ENCODE results near the gene ITGB8. TPM values are rescaled to one million over a fixed set of nuclear protein-coding genes. Genes with fewer than 3 reads are reported as not detected.

Gene ITGB8
- total and polyA plus RNA-seq, 2 of the 4 experiments (the other 2 are of a cell fraction) = 2.6 to 10.2 TPM

GRCh38 chr7:20317413-20317812 is 13.3 kb upstream of the ITGB8 start:
- Histone ChIP-seq H3K36me3 (ENCODE audit: control insufficient read depth, insufficient read depth, low read length) (no peaks in the 10 kb centered on the region), H4K91ac (ENCODE audit: insufficient read depth, low read depth, low read length) (no peak overlapping the region), H3K9me3 (ENCODE audit: control insufficient read depth, insufficient read depth, low read length) (no peaks in the 10 kb centered on the region), H3K9me1 (ENCODE audit: insufficient read depth, low read length) (no peaks in the 10 kb centered on the region), H2AK9ac (replicated peaks; ENCODE audit: low read depth, low read length, poor library complexity) (no peak overlapping the region), H3K79me1 (ENCODE audit: low read depth in 1 of 2, low read length in 2 of 2) (no peaks in the 10 kb centered on the region), H2BK5ac (ENCODE audit: low read depth, low read length, poor library complexity, severe bottlenecking) (no peak overlapping the region), H3K27ac (ENCODE audit: insufficient read depth, low read length) (no peak overlapping the region), H2AFZ (replicated peaks; ENCODE audit: low read length, poor library complexity) (no peak overlapping the region), H2BK120ac (ENCODE audit: low read depth, low read length) (no peak overlapping the region), H3K27me3 (ENCODE audit: control insufficient read depth, insufficient read depth, low read length) (no peaks in the 10 kb centered on the region), H4K20me1 (ENCODE audit: insufficient read depth, low read length) (no peaks in the 10 kb centered on the region), H3K56ac (ENCODE audit: extremely low read depth, insufficient read depth, low read length) (no peak overlapping the region), H4K5ac (ENCODE audit: low read depth, low read length) (no peak overlapping the region), H4K8ac (ENCODE audit: low read depth in 2 of 2, low read length in 2 of 2) (no peak overlapping the region), H3K14ac (replicated peaks; ENCODE audit: low read depth, low read length) (no peak overlapping the region), H3K9ac (ENCODE audit: low read depth, low read length) (no peak overlapping the region), H3K23ac (ENCODE audit: low read depth, low read length) (no peak overlapping the region), H3K4me2 (ENCODE audit: low read depth, low read length) (no peak overlapping the region), H3K4ac (ENCODE audit: low read depth, low read length) (no peak overlapping the region), H3K18ac (ENCODE audit: low read depth, low read length) (no peak overlapping the region), H2BK15ac (ENCODE audit: low read depth, low read length) (no peak overlapping the region), H2BK20ac (ENCODE audit: low read depth, low read length) (no peak overlapping the region), H3K4me1 (ENCODE audit: control insufficient read depth, insufficient read depth, low read length) (no peaks in the 10 kb centered on the region; the same call in 1 of the 2 replicates), H3K4me3 (ENCODE audit: insufficient read depth, low read depth, low read length) (no peak overlapping the region), H2AK5ac (ENCODE audit: low read depth, low read length) (no peak overlapping the region)
- POLR2A ChIA-PET (ENCODE audit: unreplicated experiment) = no interaction called here
- dilution Hi-C loops (cut with HindIII; ENCODE audit: low sequenced_read_pairs, unreplicated experiment) (no loop called here), in situ Hi-C loops (cut with MboI; ENCODE audit: low sequenced_read_pairs) (loop anchor here (10.0 to 25.0 kb wide), 2 partner anchors 333 to 555 kb away; partner anchors contain the start of gene TMEM196), intact Hi-C loops (cut with micrococcal nuclease) (no loop called here)
- no TSS peak for BruUV-seq (replicated peaks)
- ATAC-seq (ENCODE audit: low read depth) (no peak), DNase-seq (no peak)
- TF ChIP-seq SMC3 (IDR thresholded peaks at IDR 0.05; ENCODE audit: low read depth, low read length) (no peak), USF2 (IDR thresholded peaks at IDR 0.05; ENCODE audit: low read depth, low read length) (no peak), NFE2L2 (IDR thresholded peaks at IDR 0.05; ENCODE audit: low read depth, low read length) (no peak), FOS (IDR thresholded peaks at IDR 0.05; ENCODE audit: low read depth, low read length) (no peak), ELK1 (IDR thresholded peaks at IDR 0.05; ENCODE audit: borderline replicate concordance, low read depth, low read length) (no peak), MXI1 (IDR thresholded peaks at IDR 0.05; ENCODE audit: borderline replicate concordance, low read depth, low read length) (no peak), CHD1 (IDR thresholded peaks at IDR 0.05; ENCODE audit: low read depth, low read length) (no peak), RFX5 (IDR thresholded peaks at IDR 0.05; ENCODE audit: low read depth, low read length) (no peak), RCOR1 (IDR thresholded peaks at IDR 0.05; ENCODE audit: insufficient replicate concordance, low read length) (no peak), MAFK (IDR thresholded peaks at IDR 0.05; ENCODE audit: low read depth, low read length) (no peak), RAD21 (IDR thresholded peaks at IDR 0.05; ENCODE audit: low read length) (no peak), BHLHE40 (IDR thresholded peaks at IDR 0.05; ENCODE audit: low read depth, low read length) (no peak), CTCF (conservative IDR thresholded peaks at IDR 0.05; ENCODE audit: low read depth, low read length) (no peak), CEBPB (IDR thresholded peaks at IDR 0.05; ENCODE audit: low read depth, low read length) (no peak), MAZ (IDR thresholded peaks at IDR 0.05; ENCODE audit: borderline replicate concordance, low read depth, low read length) (no peak), POLR2A (IDR thresholded peaks at IDR 0.05; ENCODE audit: low read depth, low read length) (no peak)
- CTCF ChIA-PET = interaction anchor here (1.8 kb wide), 1 partner anchor 13 kb away, joined by 3 read pairs; the partner anchor contains the start of gene ITGB8

All from IMR-90 (cell line).